ENCODE results near the gene RABGAP1L. TPM values are rescaled to one million over a fixed set of nuclear protein-coding genes. Genes with fewer than 3 reads are reported as not detected.

RABGAP1L gene
- total RNA-seq, 4 donors from 2014 or later = 170 to 282 (median 182) TPM

GRCh38 chr1:174161813-174162212 lies 2.5 kb downstream of the RABGAP1L start:
- H3K4me1 ChIP-seq = peaks cover 0 to 21% (median 9%) of the 10 kb centered on the region in 4 donors
- no peak for TF ChIP-seq POLR2A (IDR thresholded peaks at IDR 0.05)
- TF ChIP-seq CTCF (IDR thresholded peaks at IDR 0.05) = no peak

GRCh38 chr1:174164826-174165225 lies 5.5 kb downstream of the RABGAP1L start:
- Histone ChIP-seq H3K27me3 (no peaks in the 10 kb centered on the region), H3K4me1 (peaks cover 0 to 19% (median 9%) of the 10 kb centered on the region in 4 donors), H3K36me3 (no peaks in the 10 kb centered on the region), H3K4me3 (no peak overlapping the region), H3K9me3 (no peaks in the 10 kb centered on the region), H3K27ac (peak overlapping the region in 1 of 4 donors; percentile 42)
- TF ChIP-seq CTCF (IDR thresholded peaks at IDR 0.05) (no peak), POLR2A (IDR thresholded peaks at IDR 0.05) (no peak)
- no peak for DNase-seq

More at GRCh38 chr1:174161813-174162212, 2.5 kb downstream of the RABGAP1L start:
- DNase-seq = no peak
- H3K9me3 ChIP-seq = no peaks in the 10 kb centered on the region
- no peak overlapping the region for H3K4me3 ChIP-seq
- H3K36me3 ChIP-seq = no peaks in the 10 kb centered on the region
- H3K27me3 ChIP-seq = no peaks in the 10 kb centered on the region
- peak overlapping the region in 1 of 4 donors; percentile 26 for H3K27ac ChIP-seq

- no peak overlapping the region for H3K27ac ChIP-seq
- DNase-seq = no peak
Measured at GRCh38 chr1:174165471-174166137, 6.3 kb downstream of the RABGAP1L start.

GRCh38 chr1:174166530-174167264 lies 7.4 kb downstream of the RABGAP1L start:
- Histone ChIP-seq H3K4me3 (no peak overlapping the region), H3K27me3 (no peaks in the 10 kb centered on the region), H3K36me3 (no peaks in the 10 kb centered on the region), H3K9me3 (no peaks in the 10 kb centered on the region), H3K4me1 (peaks cover 0 to 12% (median 5%) of the 10 kb centered on the region in 4 donors), H3K27ac (no peak overlapping the region)
- no peak for DNase-seq
- TF ChIP-seq CTCF (IDR thresholded peaks at IDR 0.05) (no peak), POLR2A (IDR thresholded peaks at IDR 0.05) (no peak)

More at GRCh38 chr1:174165471-174166137, 6.3 kb downstream of the RABGAP1L start:
- H3K36me3 ChIP-seq = no peaks in the 10 kb centered on the region
- H3K27me3 ChIP-seq = no peaks in the 10 kb centered on the region
- no peak for TF ChIP-seq CTCF (IDR thresholded peaks at IDR 0.05)
- no peak for TF ChIP-seq POLR2A (IDR thresholded peaks at IDR 0.05)
- no peak overlapping the region for H3K4me3 ChIP-seq
- H3K9me3 ChIP-seq = no peaks in the 10 kb centered on the region
- peaks cover 0 to 16% (median 8%) of the 10 kb centered on the region in 4 donors for H3K4me1 ChIP-seq

- Histone ChIP-seq H3K4me1 (peaks cover 0 to 12% (median 5%) of the 10 kb centered on the region in 4 donors), H3K36me3 (no peaks in the 10 kb centered on the region), H3K4me3 (no peak overlapping the region), H3K9me3 (no peaks in the 10 kb centered on the region), H3K27me3 (no peaks in the 10 kb centered on the region), H3K27ac (no peak overlapping the region)
- no peak for DNase-seq
- TF ChIP-seq POLR2A (IDR thresholded peaks at IDR 0.05) = no peak
- TF ChIP-seq CTCF (IDR thresholded peaks at IDR 0.05) = no peak
Measured at GRCh38 chr1:174167265-174167803, 8.0 kb downstream of the RABGAP1L start.

Measured in Peyer's patch (tissue), 4 donors.